Activated naive CD8-positive, alpha-beta T cell treated with anti-CD3 and anti-CD28 coated beads, Interleukin-2, amount 10 ng/mL, durations not matched to agents 7 days and 5 days (primary cell): ENCODE measurements around the gene ELSPBP1. TPM values are rescaled to one million over a fixed set of nuclear protein-coding genes. Genes with fewer than 3 reads are reported as not detected.
"Not testable (repeated sequence)": the region's sequence is repeated elsewhere in the genome, so short reads cannot be mapped to it uniquely, and the experiment has no call there.

Experiments
- ATAC-seq: fragments of 150-1000 bp; cut with Tn5 transposase; one replicate; pipeline ENCODE4 v1.10.0; 2021; ENCODE audit warnings: low read depth, moderate library complexity
- POLR2A ChIA-PET: fragments of 350-600 bp; sonication (Branson Sonifier 250); formaldehyde crosslinking; loops from one replicate; lab custom pipeline; 2021; ENCODE audit warnings: antibody characterized with exemption; lab: Charles Lee
- DNase-seq: peaks from one replicate; pipeline ENCODE4 v3.0.0; 2021
- H3K27ac Mint-ChIP-seq: one replicate; pipeline ENCODE4 v1.8.0; 2022; ENCODE audit warnings: mild to moderate bottlenecking, mixed read lengths
- H3K27me3 Mint-ChIP-seq: one replicate; pipeline ENCODE4 v1.8.0; 2022; ENCODE audit warnings: mild to moderate bottlenecking, moderate library complexity, mixed read lengths
- H3K36me3 Mint-ChIP-seq: one replicate; pipeline ENCODE4 v1.8.0; 2021; ENCODE audit warnings: mild to moderate bottlenecking, mixed read lengths
- H3K4me1 Mint-ChIP-seq: one replicate; pipeline ENCODE4 v1.8.0; 2021; ENCODE audit warnings: mixed read lengths
- H3K4me3 Mint-ChIP-seq: one replicate; pipeline ENCODE4 v1.8.0; 2022; ENCODE audit warnings: mild to moderate bottlenecking, moderate library complexity, mixed read lengths
- H3K9me3 Mint-ChIP-seq: one replicate; pipeline ENCODE4 v1.8.0; 2021; ENCODE audit warnings: mixed read lengths
- total RNA-seq, 2 experiments: library from RNA; stranded (reverse); gene quantifications; one replicate each; pipeline ENCODE4 v1.2.3, GENCODE V29; 2021

The ELSPBP1 gene
- total RNA-seq, 2 experiments from 2014 or later, result not detected

GRCh38 chr19:48059331-48059730 is 64.9 kb downstream of the ELSPBP1 start:
- DNase-seq (no peak), ATAC-seq (no peak)
- Mint-ChIP-seq H3K27ac (no peak overlapping the region), H3K36me3 (no peaks in the 10 kb centered on the region), H3K4me1 (no peaks in the 10 kb centered on the region), H3K27me3 (peaks cover 8% of the 10 kb centered on the region), H3K9me3 (no peaks in the 10 kb centered on the region), H3K4me3 (no peak overlapping the region)
- POLR2A ChIA-PET, result interaction anchor here (0.7 kb wide), 1 partner anchor 505 kb away, joined by 5 read pairs; no protein-coding TSS in a partner anchor

GRCh38 chr19:48060381-48060780 is 65.9 kb downstream of the ELSPBP1 start:
- Mint-ChIP-seq H3K9me3 (no peaks in the 10 kb centered on the region), H3K4me3 (no peak overlapping the region), H3K4me1 (no peaks in the 10 kb centered on the region), H3K27ac (no peak overlapping the region), H3K36me3 (no peaks in the 10 kb centered on the region), H3K27me3 (peaks cover 8% of the 10 kb centered on the region)
- POLR2A ChIA-PET, result no interaction called here
- DNase-seq (no peak), ATAC-seq (no peak)

GRCh38 chr19:48061401-48062344 is 67.2 kb downstream of the ELSPBP1 start:
- H3K27me3 Mint-ChIP-seq, result peaks cover 8% of the 10 kb centered on the region
- POLR2A ChIA-PET, result no interaction called here

DNA sequence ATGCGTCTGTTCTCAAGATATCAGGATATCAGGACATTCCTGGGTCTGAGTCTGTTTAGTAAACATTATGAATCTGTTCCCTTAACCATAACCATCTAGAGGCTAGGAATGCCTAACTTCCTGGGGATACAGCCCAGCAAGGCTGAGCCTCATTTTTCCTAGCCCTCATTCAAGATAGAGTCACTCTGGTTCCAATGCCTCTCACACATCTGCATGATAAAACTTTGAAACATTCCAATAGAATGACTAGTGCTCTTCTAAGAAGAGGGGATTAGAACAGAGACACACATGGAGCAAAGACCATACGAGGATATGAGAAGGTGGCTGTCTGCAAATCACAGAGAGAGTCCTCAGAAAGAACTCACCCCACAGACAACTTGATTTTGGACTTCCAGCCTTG is 70.1 kb downstream of the ELSPBP1 start:
- POLR2A ChIA-PET, result no interaction called here
- Mint-ChIP-seq H3K9me3 (no peaks in the 10 kb centered on the region), H3K27ac (no peak overlapping the region), H3K36me3 (no peaks in the 10 kb centered on the region), H3K4me1 (no peaks in the 10 kb centered on the region), H3K4me3 (no peak overlapping the region), H3K27me3 (peaks cover 8% of the 10 kb centered on the region)
- DNase-seq (no peak), ATAC-seq (no peak)

More at GRCh38 chr19:48061401-48062344, 67.2 kb downstream of the ELSPBP1 start:
- H3K4me3 Mint-ChIP-seq, result no peak overlapping the region
- no peak for ATAC-seq
- DNase-seq, result no peak
- no peak overlapping the region for H3K27ac Mint-ChIP-seq
- no peaks in the 10 kb centered on the region for H3K4me1 Mint-ChIP-seq
- no peaks in the 10 kb centered on the region for H3K36me3 Mint-ChIP-seq
- no peaks in the 10 kb centered on the region for H3K9me3 Mint-ChIP-seq

DNA sequence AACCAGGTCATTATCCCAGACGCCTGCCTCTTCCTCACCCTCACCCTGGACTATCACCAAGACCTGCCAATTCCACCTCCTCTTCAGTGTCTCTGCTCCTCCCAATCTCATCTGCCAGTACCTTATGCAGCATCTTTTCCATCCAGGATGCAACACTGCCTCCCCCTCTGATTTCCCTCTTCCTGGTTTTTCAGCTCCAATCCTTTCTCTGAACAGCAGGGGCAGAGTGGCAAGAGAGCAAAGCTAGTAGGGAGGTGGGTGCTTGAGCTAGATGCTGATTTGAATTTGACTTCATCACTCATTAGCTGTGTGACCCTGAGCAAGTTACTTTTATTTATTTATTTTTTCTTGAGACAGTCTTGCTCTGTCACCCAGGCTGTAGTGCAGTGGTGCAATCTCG is 75.0 kb downstream of the ELSPBP1 start:
- no peaks in the 10 kb centered on the region for H3K36me3 Mint-ChIP-seq
- no peak overlapping the region for H3K4me3 Mint-ChIP-seq
- no peak overlapping the region for H3K27ac Mint-ChIP-seq
- no peak for DNase-seq
- no peaks in the 10 kb centered on the region for H3K4me1 Mint-ChIP-seq
- H3K9me3 Mint-ChIP-seq, result no peaks in the 10 kb centered on the region
- ATAC-seq, result no peak
- H3K27me3 Mint-ChIP-seq, result peaks cover 3% of the 10 kb centered on the region
- POLR2A ChIA-PET, result no interaction called here

DNA sequence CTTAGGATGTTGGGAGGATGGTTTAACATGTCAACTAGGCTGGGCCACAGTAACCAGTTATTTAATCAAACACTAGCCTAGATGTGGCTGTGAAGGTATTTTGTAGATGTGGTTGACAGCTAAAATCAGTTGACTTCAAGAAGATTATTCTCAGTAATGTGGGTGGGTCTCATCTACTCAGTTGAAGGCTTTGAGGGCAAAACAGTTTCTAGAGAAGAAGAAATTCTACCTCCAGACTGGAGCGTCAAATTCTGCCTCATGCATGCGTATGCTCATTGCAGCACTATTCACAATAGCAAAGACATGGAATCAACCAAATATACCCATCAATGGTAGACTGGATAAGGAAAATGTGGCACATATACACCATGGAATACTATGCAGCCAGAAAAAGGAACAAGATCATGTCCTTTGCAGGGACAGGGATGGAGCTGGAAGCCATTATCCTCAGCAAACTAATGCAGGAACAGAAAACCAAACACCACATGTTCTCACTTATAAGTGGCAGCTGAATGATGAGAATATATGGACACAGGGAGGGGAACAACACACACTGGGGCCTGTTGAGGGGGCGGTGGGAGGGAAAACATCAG is 75.8 kb downstream of the ELSPBP1 start:
- DNase-seq, H3K27ac Mint-ChIP-seq, H3K4me1 Mint-ChIP-seq, POLR2A ChIA-PET, H3K36me3 Mint-ChIP-seq, H3K4me3 Mint-ChIP-seq, ATAC-seq, H3K9me3 Mint-ChIP-seq, H3K27me3 Mint-ChIP-seq: not testable (repeated sequence)

Other genes starting within 250 kb of the ELSPBP1 start
- 100 to 1,000 TPM; 434 to 469 TPM for gene NOP53, start 249.1 kb upstream of the ELSPBP1 start, total RNA-seq
- gene SELENOW, start 215.9 kb upstream of the ELSPBP1 start, total RNA-seq, result 100 to 1,000 TPM; 116 to 120 TPM
- not detected for gene TPRX1, start 190.1 kb upstream of the ELSPBP1 start, total RNA-seq
- gene CRX, start 172.7 kb upstream of the ELSPBP1 start, total RNA-seq, result under 1 TPM in 1 of 2 experiments, not detected in 1; 0.06 TPM
- gene TPRX2, start 135.4 kb upstream of the ELSPBP1 start, total RNA-seq, result not detected
- not detected for gene SULT2A1, start 108.3 kb upstream of the ELSPBP1 start, total RNA-seq
- gene BSPH1, start 2.5 kb upstream of the ELSPBP1 start, total RNA-seq, result not detected
- gene CABP5, start 49.4 kb downstream of the ELSPBP1 start, total RNA-seq, result not detected
- under 1 TPM; 0.65 to 0.72 TPM for gene PLA2G4C, start 116.2 kb downstream of the ELSPBP1 start, total RNA-seq
- gene LIG1, start 175.7 kb downstream of the ELSPBP1 start, total RNA-seq, result 100 to 1,000 TPM; 158 to 168 TPM
- gene ZSWIM9, start 176.0 kb downstream of the ELSPBP1 start, total RNA-seq, result 10 to 100 TPM; 10.2 to 13.3 TPM